ENCODE measurements around the gene ELL. TPM values are rescaled to one million over a fixed set of nuclear protein-coding genes. Genes with fewer than 3 reads are reported as not detected.

The ELL gene
- total RNA-seq, 1 experiment from 2014 or later, result 17.3 TPM

GRCh38 chr19:18473003-18473705, 48.7 kb downstream of the ELL start (continued):
- TF ChIP-seq STAT6 (CRISPR knock-in tag; conservative IDR thresholded peaks at IDR 0.05; ENCODE audit: low read depth) (no peak), MAX (CRISPR knock-in tag; IDR thresholded peaks at IDR 0.05) (no peak), RELA (CRISPR knock-in tag; IDR thresholded peaks at IDR 0.05; ENCODE audit: borderline replicate concordance) (no peak), FOXJ3 (CRISPR knock-in tag; IDR thresholded peaks at IDR 0.05; ENCODE audit: borderline replicate concordance) (no peak), ZNF532 (CRISPR knock-in tag; IDR thresholded peaks at IDR 0.05; ENCODE audit: borderline replicate concordance) (no peak), ARID4B (CRISPR knock-in tag; IDR thresholded peaks at IDR 0.05; ENCODE audit: borderline replicate concordance) (no peak), TCF7 (CRISPR knock-in tag; IDR thresholded peaks at IDR 0.05; ENCODE audit: low read depth) (no peak), KAT7 (CRISPR knock-in tag; IDR thresholded peaks at IDR 0.05; ENCODE audit: borderline replicate concordance) (no peak), NFYB (CRISPR knock-in tag; conservative IDR thresholded peaks at IDR 0.05; ENCODE audit: low read depth) (no peak)

GRCh38 chr19:18470787-18471186, 51.1 kb downstream of the ELL start:
- DNase-seq (ENCODE audit: low spot score) (no peak), ATAC-seq (no peak)
- H3K9me3 Mint-ChIP-seq, result no peaks in the 10 kb centered on the region
- no peaks in the 10 kb centered on the region for H3K36me3 Mint-ChIP-seq
- peaks cover 14% of the 10 kb centered on the region for H3K4me1 Mint-ChIP-seq
- POLR2A ChIA-PET, result interaction anchor here (0.7 kb wide), 1 partner anchor 128 kb away, joined by 3 read pairs; no protein-coding TSS in a partner anchor
- H3K4me3 Mint-ChIP-seq, result no peak overlapping the region
- no peaks in the 10 kb centered on the region for H3K27me3 Mint-ChIP-seq (ENCODE audit: low read depth)
- CTCF ChIA-PET, result interaction anchor here (0.9 to 3.2 kb wide), 13 partner anchors 9 to 612 kb away, joined by 3 to 39 read pairs (median 10); partner anchors contain the start of gene REX1BD
- H3K27ac Mint-ChIP-seq, result no peak overlapping the region; the same call in 1 of the 2 replicates
- TF ChIP-seq CREM (CRISPR knock-in tag; IDR thresholded peaks at IDR 0.05) (no peak), FOXP4 (CRISPR knock-in tag; IDR thresholded peaks at IDR 0.05) (no peak), ZNF281 (CRISPR knock-in tag; IDR thresholded peaks at IDR 0.05) (no peak), NFATC4 (CRISPR knock-in tag; IDR thresholded peaks at IDR 0.05) (no peak), ZNF425 (CRISPR knock-in tag; conservative IDR thresholded peaks at IDR 0.05) (no peak), HMGA2 (CRISPR knock-in tag; IDR thresholded peaks at IDR 0.05) (no peak), TEAD1 (CRISPR knock-in tag; IDR thresholded peaks at IDR 0.05) (no peak)
